ENCODE measurements around the gene SLC16A12. TPM values are rescaled to one million over a fixed set of nuclear protein-coding genes. Genes with fewer than 3 reads are reported as not detected.

Gene SLC16A12
- total RNA-seq, 1 donor from 2014 or later = 1.0 TPM

GRCh38 chr10:89470628-89471027 is 64.8 kb downstream of the SLC16A12 start:
- no peak for TF ChIP-seq CTCF (IDR thresholded peaks at IDR 0.05)
- DNase-seq (no peak), ATAC-seq (no peak)
- Histone ChIP-seq H3K27ac (no peak overlapping the region), H3K36me3 (no peaks in the 10 kb centered on the region), H3K4me1 (peaks cover 26% of the 10 kb centered on the region), H3K4me3 (no peak overlapping the region), H3K9me3 (no peaks in the 10 kb centered on the region), H3K27me3 (ENCODE audit: low read depth) (no peaks in the 10 kb centered on the region)
- intact Hi-C loops (cut with DNase I) = no loop called here

- Histone ChIP-seq H3K27ac (no peak overlapping the region), H3K4me1 (peaks cover 20% of the 10 kb centered on the region), H3K36me3 (no peaks in the 10 kb centered on the region), H3K9me3 (no peaks in the 10 kb centered on the region), H3K27me3 (ENCODE audit: low read depth) (no peaks in the 10 kb centered on the region), H3K4me3 (no peak overlapping the region)
- intact Hi-C loops (cut with DNase I) = no loop called here
- DNase-seq (no peak), ATAC-seq (no peak)
- no peak for TF ChIP-seq CTCF (IDR thresholded peaks at IDR 0.05)
Measured at GRCh38 chr10:89469517-89469916, 65.9 kb downstream of the SLC16A12 start.

- Histone ChIP-seq H3K27ac (no peak overlapping the region), H3K27me3 (ENCODE audit: low read depth) (no peaks in the 10 kb centered on the region), H3K9me3 (no peaks in the 10 kb centered on the region), H3K4me1 (peaks cover 17% of the 10 kb centered on the region), H3K4me3 (no peak overlapping the region), H3K36me3 (no peaks in the 10 kb centered on the region)
- intact Hi-C loops (cut with DNase I) = no loop called here
- DNase-seq = no peak
- no peak for TF ChIP-seq CTCF (IDR thresholded peaks at IDR 0.05)
- ATAC-seq = no peak
Measured at GRCh38 chr10:89468191-89468965, 67.0 kb downstream of the SLC16A12 start.

GRCh38 chr10:89466599-89467035 is 68.8 kb downstream of the SLC16A12 start:
- DNase-seq (no peak), ATAC-seq (peak; percentile 79 to 82)
- TF ChIP-seq CTCF (IDR thresholded peaks at IDR 0.05) = peak; percentile 46
- H3K27me3 ChIP-seq (ENCODE audit: low read depth) = no peaks in the 10 kb centered on the region
- H3K27ac ChIP-seq = no peak overlapping the region
- H3K4me1 ChIP-seq = peaks cover 17% of the 10 kb centered on the region
- intact Hi-C loops (cut with DNase I) = no loop called here
- no peaks in the 10 kb centered on the region for H3K9me3 ChIP-seq
- no peak overlapping the region for H3K4me3 ChIP-seq
- H3K36me3 ChIP-seq = no peaks in the 10 kb centered on the region

GRCh38 chr10:89465196-89465595 is 70.2 kb downstream of the SLC16A12 start:
- no peak for DNase-seq
- H3K9me3 ChIP-seq = no peaks in the 10 kb centered on the region
- TF ChIP-seq CTCF (IDR thresholded peaks at IDR 0.05) = no peak
- no peaks in the 10 kb centered on the region for H3K36me3 ChIP-seq
- no peak overlapping the region for H3K4me3 ChIP-seq
- H3K27ac ChIP-seq = no peak overlapping the region
- H3K4me1 ChIP-seq = peaks cover 17% of the 10 kb centered on the region
- no peaks in the 10 kb centered on the region for H3K27me3 ChIP-seq (ENCODE audit: low read depth)
- ATAC-seq = no peak
- intact Hi-C loops (cut with DNase I) = no loop called here

Measured in lower lobe of right lung (tissue), 2 donors.